ENCODE measurements around the gene PRSS57.

- TF ChIP-seq CSDC2 (CRISPR knock-in tag; IDR thresholded peaks at IDR 0.05): no peak
- no peak for TF ChIP-seq PATZ1 (CRISPR knock-in tag; IDR thresholded peaks at IDR 0.05; ENCODE audit: borderline replicate concordance)
- TF ChIP-seq ZFP30 (CRISPR knock-in tag; IDR thresholded peaks at IDR 0.05): no peak
- TF ChIP-seq CSRNP3 (CRISPR knock-in tag; IDR thresholded peaks at IDR 0.05): no peak
- TF ChIP-seq POU6F1 (CRISPR knock-in tag; IDR thresholded peaks at IDR 0.05; ENCODE audit: borderline replicate concordance, low read depth): no peak
- no peak for TF ChIP-seq ISL1 (CRISPR knock-in tag; IDR thresholded peaks at IDR 0.05)
- TF ChIP-seq SNAI2 (CRISPR knock-in tag; IDR thresholded peaks at IDR 0.05): no peak
- TF ChIP-seq ESRRG (CRISPR knock-in tag; IDR thresholded peaks at IDR 0.05): no peak
- no peak for TF ChIP-seq TSHZ2 (CRISPR knock-in tag; IDR thresholded peaks at IDR 0.05)
- no peak for TF ChIP-seq BACH2 (CRISPR knock-in tag; IDR thresholded peaks at IDR 0.05; ENCODE audit: borderline replicate concordance)
- TF ChIP-seq ZNF8 (CRISPR knock-in tag; IDR thresholded peaks at IDR 0.05): no peak
- TF ChIP-seq OSR1 (CRISPR knock-in tag; IDR thresholded peaks at IDR 0.05): no peak
- TF ChIP-seq TOX (CRISPR knock-in tag; IDR thresholded peaks at IDR 0.05; ENCODE audit: borderline replicate concordance): no peak
Observed at GRCh38 chr19:682678-683320, 12.5 kb downstream of the PRSS57 start.
